ENCODE measurements around the gene NR2F6. TPM values are rescaled to one million over a fixed set of nuclear protein-coding genes. Genes with fewer than 3 reads are reported as not detected.

The NR2F6 gene
- total and polyA plus RNA-seq, 2 experiments from 2014 or later = 64.0 to 209 TPM

DNA sequence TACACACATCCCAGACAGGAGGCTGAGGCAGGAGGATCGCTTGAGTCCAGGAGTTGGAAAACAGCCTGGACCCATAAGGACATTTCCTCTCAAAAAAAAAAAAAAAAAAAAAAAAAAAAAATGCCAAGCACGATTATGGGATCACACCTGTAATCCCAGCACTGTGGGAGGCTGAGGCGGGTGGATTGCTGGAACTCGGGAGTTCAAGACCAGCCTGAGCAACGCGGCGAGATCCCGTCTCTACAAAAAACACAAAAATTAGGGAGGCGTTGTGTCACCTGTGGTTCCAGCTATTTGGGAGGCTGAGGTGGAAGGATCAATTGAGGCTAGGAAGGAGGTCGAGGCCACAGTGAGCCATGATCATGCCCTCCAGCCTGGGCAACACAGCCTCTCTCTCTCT, 20.7 kb downstream of the NR2F6 start:
- Histone ChIP-seq H3K27ac (ENCODE audit: low read depth) (no peak overlapping the region), H3F3A (replicated peaks; ENCODE audit: low read depth) (peaks cover 13% of the 10 kb centered on the region), H3K79me2 (replicated peaks; ENCODE audit: insufficient read depth) (no peaks in the 10 kb centered on the region), H2AFZ (no peak overlapping the region), H3K36me3 (ENCODE audit: insufficient read depth) (no peaks in the 10 kb centered on the region), H3K27me3 (ENCODE audit: insufficient read depth) (no peaks in the 10 kb centered on the region), H3K4me2 (no peak overlapping the region), H3K4me3 (no peak overlapping the region; the same call in 1 of the 2 replicates), H3K9me2 (ENCODE audit: insufficient read depth) (no peaks in the 10 kb centered on the region), H3K4me1 (ENCODE audit: insufficient read depth) (no peaks in the 10 kb centered on the region; the same call in 1 of the 2 replicates), H4K20me1 (replicated peaks; ENCODE audit: insufficient read depth) (no peaks in the 10 kb centered on the region; the same call in none of the 2 replicates)
- TF ChIP-seq EZH2 (IDR thresholded peaks at IDR 0.05; ENCODE audit: low read depth, unreplicated experiment) = no peak
- no peak for TF ChIP-seq STAT1 (IDR thresholded peaks at IDR 0.05; ENCODE audit: unreplicated experiment)
- no peak for TF ChIP-seq EZH2phosphoT487 (IDR thresholded peaks at IDR 0.05; ENCODE audit: unreplicated experiment)
- no peak for TF ChIP-seq ZNF331 (CRISPR knock-in tag; IDR thresholded peaks at IDR 0.05; ENCODE audit: low read depth)
- no peak for TF ChIP-seq ZNF114 (CRISPR knock-in tag; IDR thresholded peaks at IDR 0.05)
- peaks cover 9% of the 10 kb centered on the region for H3K27me3 Mint-ChIP-seq (ENCODE audit: insufficient read depth, low read depth, poor library complexity)
- H3K36me3 Mint-ChIP-seq (ENCODE audit: low read depth) = peaks cover 6% of the 10 kb centered on the region; the same call in 2 of the 3 replicates
- H3K4me3 Mint-ChIP-seq = 0 out of 3 replicates have a peak overlapping the region, but pooled peaks have one; percentile 37
- H3K9me3 Mint-ChIP-seq = no peaks in the 10 kb centered on the region
- no peak for ATAC-seq
- no peak overlapping the region for H3K27ac Mint-ChIP-seq
- DNase-seq (ENCODE audit: low spot score) = no peak
- peaks cover 13% of the 10 kb centered on the region; the same call in 2 of the 3 replicates for H3K4me1 Mint-ChIP-seq

DNA sequence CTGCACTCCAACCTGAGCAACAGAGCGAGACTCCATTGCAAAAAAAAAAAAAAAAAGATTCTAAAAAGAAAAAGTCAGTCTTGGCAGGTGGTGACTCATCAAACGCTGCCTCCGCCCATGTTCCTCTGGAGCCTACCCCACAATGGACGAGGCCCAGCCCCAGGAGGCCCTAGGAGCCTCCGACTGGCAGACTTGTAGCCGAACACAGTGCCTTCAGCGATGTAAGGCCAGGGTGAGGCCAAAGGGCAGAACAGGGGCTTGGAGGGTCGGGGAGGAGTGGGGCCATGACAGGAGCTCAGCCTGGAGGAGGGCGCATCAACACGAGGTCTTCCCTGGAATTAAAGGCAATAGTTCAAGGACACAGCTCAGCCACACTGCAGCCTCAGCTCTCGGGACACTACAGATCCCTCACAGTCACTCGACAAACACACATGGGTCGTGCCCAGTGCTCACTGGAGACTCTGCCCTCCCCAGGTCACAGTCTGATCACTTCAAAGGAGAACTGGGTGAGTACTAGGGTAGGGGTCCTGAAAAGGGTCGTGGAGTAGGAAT, 25.4 kb downstream of the NR2F6 start:
- H3K27ac Mint-ChIP-seq = no peak overlapping the region
- no peak overlapping the region for H3K4me3 Mint-ChIP-seq
- TF ChIP-seq ZNF114 (CRISPR knock-in tag; IDR thresholded peaks at IDR 0.05) = no peak
- TF ChIP-seq POLR2AphosphoS5 (IDR thresholded peaks at IDR 0.05; ENCODE audit: low read depth) = no peak
- no peak for TF ChIP-seq REST (IDR thresholded peaks at IDR 0.05; ENCODE audit: unreplicated experiment)
- no peak for TF ChIP-seq STAT1 (IDR thresholded peaks at IDR 0.05; ENCODE audit: unreplicated experiment)
- TF ChIP-seq CREB1 (CRISPR knock-in tag; IDR thresholded peaks at IDR 0.05; ENCODE audit: low read depth) = no peak
- TF ChIP-seq EZH2phosphoT487 (IDR thresholded peaks at IDR 0.05; ENCODE audit: unreplicated experiment) = no peak
- TF ChIP-seq NANOG (IDR thresholded peaks at IDR 0.05; ENCODE audit: borderline replicate concordance) = no peak
- no peak for TF ChIP-seq JUNB (IDR thresholded peaks at IDR 0.05; ENCODE audit: unreplicated experiment)
- TF ChIP-seq, protein P1, sequence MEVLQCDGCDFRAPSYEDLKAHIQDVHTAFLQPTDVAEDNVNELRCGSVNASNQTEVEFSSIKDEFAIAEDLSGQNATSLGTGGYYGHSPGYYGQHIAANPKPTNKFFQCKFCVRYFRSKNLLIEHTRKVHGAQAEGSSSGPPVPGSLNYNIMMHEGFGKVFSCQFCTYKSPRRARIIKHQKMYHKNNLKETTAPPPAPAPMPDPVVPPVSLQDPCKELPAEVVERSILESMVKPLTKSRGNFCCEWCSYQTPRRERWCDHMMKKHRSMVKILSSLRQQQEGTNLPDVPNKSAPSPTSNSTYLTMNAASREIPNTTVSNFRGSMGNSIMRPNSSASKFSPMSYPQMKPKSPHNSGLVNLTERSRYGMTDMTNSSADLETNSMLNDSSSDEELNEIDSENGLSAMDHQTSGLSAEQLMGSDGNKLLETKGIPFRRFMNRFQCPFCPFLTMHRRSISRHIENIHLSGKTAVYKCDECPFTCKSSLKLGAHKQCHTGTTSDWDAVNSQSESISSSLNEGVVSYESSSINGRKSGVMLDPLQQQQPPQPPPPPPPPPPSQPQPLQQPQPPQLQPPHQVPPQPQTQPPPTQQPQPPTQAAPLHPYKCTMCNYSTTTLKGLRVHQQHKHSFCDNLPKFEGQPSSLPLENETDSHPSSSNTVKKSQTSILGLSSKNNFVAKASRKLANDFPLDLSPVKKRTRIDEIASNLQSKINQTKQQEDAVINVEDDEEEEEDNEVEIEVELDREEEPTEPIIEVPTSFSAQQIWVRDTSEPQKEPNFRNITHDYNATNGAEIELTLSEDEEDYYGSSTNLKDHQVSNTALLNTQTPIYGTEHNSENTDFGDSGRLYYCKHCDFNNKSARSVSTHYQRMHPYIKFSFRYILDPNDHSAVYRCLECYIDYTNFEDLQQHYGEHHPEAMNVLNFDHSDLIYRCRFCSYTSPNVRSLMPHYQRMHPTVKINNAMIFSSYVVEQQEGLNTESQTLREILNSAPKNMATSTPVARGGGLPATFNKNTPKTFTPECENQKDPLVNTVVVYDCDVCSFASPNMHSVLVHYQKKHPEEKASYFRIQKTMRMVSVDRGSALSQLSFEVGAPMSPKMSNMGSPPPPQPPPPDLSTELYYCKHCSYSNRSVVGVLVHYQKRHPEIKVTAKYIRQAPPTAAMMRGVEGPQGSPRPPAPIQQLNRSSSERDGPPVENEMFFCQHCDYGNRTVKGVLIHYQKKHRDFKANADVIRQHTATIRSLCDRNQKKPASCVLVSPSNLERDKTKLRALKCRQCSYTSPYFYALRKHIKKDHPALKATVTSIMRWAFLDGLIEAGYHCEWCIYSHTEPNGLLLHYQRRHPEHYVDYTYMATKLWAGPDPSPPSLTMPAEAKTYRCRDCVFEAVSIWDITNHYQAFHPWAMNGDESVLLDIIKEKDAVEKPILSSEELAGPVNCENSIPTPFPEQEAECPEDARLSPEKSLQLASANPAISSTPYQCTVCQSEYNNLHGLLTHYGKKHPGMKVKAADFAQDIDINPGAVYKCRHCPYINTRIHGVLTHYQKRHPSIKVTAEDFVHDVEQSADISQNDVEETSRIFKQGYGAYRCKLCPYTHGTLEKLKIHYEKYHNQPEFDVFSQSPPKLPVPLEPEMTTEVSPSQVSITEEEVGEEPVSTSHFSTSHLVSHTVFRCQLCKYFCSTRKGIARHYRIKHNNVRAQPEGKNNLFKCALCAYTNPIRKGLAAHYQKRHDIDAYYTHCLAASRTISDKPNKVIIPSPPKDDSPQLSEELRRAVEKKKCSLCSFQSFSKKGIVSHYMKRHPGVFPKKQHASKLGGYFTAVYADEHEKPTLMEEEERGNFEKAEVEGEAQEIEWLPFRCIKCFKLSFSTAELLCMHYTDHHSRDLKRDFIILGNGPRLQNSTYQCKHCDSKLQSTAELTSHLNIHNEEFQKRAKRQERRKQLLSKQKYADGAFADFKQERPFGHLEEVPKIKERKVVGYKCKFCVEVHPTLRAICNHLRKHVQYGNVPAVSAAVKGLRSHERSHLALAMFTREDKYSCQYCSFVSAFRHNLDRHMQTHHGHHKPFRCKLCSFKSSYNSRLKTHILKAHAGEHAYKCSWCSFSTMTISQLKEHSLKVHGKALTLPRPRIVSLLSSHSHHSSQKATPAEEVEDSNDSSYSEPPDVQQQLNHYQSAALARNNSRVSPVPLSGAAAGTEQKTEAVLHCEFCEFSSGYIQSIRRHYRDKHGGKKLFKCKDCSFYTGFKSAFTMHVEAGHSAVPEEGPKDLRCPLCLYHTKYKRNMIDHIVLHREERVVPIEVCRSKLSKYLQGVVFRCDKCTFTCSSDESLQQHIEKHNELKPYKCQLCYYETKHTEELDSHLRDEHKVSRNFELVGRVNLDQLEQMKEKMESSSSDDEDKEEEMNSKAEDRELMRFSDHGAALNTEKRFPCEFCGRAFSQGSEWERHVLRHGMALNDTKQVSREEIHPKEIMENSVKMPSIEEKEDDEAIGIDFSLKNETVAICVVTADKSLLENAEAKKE (CRISPR knock-in tag; IDR thresholded peaks at IDR 0.05) = no peak
- no peak for TF ChIP-seq EZH2 (IDR thresholded peaks at IDR 0.05; ENCODE audit: low read depth, unreplicated experiment)
- TF ChIP-seq ZNF331 (CRISPR knock-in tag; IDR thresholded peaks at IDR 0.05; ENCODE audit: low read depth) = no peak

More for the DNA sequence above, 25.4 kb downstream of the NR2F6 start:
- H2AFZ ChIP-seq = no peak overlapping the region
- H3K79me2 ChIP-seq (replicated peaks; ENCODE audit: insufficient read depth) = no peaks in the 10 kb centered on the region
- no peak overlapping the region for H3K4me3 ChIP-seq
- ATAC-seq (no peak), DNase-seq (ENCODE audit: low spot score) (no peak)
- no peaks in the 10 kb centered on the region for H3K27me3 ChIP-seq (ENCODE audit: insufficient read depth)
- H3K4me2 ChIP-seq = no peak overlapping the region
- H3K27ac ChIP-seq (ENCODE audit: low read depth) = no peak overlapping the region
- H4K20me1 ChIP-seq (replicated peaks; ENCODE audit: insufficient read depth) = no peaks in the 10 kb centered on the region
- H3K9me2 ChIP-seq (ENCODE audit: insufficient read depth) = no peaks in the 10 kb centered on the region
- Mint-ChIP-seq H3K4me1 (peaks cover 6% of the 10 kb centered on the region), H3K27me3 (ENCODE audit: insufficient read depth, low read depth, poor library complexity) (peaks cover 10% of the 10 kb centered on the region), H3K36me3 (ENCODE audit: low read depth) (peaks cover 24% of the 10 kb centered on the region), H3K9me3 (no peaks in the 10 kb centered on the region; the same call in 2 of the 3 replicates)
- H3K4me1 ChIP-seq (ENCODE audit: insufficient read depth) = no peaks in the 10 kb centered on the region
- peaks cover 5% of the 10 kb centered on the region; the same call in 1 of the 2 replicates for H3K36me3 ChIP-seq (ENCODE audit: insufficient read depth)
- H3F3A ChIP-seq (replicated peaks; ENCODE audit: low read depth) = peaks cover 7% of the 10 kb centered on the region

Measured in GM23338 (cell line).